GM21825 (cell line): ENCODE measurements around the gene CAPG.
"Not testable (repeated sequence)": the region's sequence is repeated elsewhere in the genome, so short reads cannot be mapped to it uniquely, and the experiment has no call there.

Source experiments
- ATAC-seq: cut with Tn5 transposase; IDR thresholded peaks from one replicate; pipeline ENCODE4 v1.9.1; 2021; ENCODE audit warnings: mild to moderate bottlenecking, moderate library complexity; ENCODE audit not compliant: unreplicated experiment

The CAPG gene

DNA sequence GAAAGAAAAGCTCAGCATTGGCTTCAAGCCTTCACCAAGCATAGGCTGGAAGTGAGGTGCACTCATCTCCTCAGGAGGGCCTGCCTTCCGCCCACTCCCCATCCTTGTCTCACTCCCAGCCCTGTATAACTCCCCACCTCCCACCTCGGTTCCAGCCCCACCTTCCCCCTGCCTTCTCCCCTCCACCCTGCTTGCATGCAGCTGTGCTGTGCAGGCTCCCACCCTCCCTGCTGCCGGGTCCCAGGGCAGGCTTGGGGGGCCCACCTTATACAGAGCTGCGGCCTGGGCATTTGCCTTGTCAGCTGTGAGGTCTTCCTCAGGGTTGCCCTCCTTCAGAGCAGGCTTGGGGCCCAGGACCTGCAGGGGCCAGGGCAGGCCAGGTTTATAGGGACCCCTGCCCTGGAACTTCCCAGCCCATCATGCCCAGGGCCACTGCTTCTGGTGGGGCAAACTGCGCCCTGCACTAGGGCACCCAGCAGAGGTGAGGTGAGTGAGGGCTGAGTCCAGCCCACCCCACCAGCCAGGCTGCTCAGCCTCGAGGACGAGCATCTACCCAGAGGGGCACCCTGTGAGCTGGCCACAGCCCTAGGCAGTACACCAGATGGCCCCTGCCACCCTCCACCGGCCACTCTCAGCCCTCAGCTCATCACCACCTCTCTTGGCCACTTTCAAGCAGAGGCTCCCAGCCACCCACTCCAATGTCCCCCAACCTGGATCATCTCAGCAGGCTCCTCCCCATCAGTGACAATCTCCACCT, 11.6 kb downstream of the CAPG start:
- ATAC-seq: no peak

DNA sequence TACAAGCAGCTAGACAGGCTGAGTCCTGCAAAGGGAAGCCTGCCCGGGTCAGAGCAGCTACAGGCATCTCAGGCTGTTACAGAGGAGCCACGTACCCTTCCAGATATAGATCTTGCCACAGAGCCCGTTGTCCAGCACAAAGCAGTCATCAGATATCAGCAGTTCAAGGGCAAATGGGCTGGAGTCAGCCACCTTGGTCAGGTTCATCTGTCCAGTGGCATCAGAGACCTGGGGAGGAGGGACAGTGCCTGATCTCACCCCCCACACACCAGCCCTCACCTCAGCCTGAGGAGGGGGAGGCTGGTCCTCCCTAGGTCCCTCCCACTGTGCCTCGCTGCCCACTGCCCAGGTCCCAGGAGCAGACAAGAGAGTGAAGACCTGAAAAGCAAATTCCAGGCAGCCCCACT, 12.2 kb downstream of the CAPG start:
- no peak for ATAC-seq

DNA sequence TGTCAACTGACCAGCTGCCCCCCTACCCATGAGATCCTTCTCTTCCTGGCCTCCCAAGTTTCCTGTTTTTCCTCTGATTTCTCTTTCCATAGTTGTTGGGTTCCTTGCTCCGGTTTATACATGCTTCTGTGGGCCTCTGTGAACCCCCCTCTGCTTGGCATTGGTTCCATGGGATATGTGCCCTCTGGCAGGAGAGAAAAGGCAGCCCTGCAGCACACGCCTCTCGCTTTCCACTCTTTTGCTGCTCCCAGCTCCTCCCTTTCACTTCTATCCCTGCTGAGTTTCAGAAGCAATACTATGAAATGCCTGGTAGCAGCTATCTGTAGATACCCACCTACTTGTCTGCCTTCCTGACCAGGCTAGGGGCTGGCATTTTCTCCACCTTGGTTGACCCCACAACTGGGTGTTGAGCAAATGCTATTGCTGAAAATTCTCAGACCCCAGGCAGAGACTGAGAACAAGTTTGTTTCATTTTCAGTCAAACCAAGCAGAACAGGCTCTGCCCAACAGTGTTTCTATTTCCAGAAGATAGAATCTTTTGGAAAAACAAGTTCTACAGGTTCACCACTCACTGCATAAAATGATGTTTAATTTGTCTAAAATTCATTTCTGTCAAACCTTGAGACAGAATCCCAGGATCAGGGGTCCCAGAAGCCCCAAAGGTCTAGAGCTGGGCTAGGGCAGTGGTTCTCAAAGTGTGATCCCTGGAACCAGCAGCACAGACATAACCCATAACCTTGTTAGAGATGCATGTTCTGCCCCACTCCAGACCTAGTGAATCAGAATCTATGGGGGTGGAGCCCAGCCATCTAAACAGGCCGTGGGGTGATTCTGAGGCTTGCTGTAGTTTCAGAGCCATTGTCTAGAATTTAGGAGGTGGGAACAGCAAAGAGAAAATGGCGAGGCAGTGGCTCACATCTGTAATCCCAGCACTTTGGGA, 13.4 kb downstream of the CAPG start:
- no peak for ATAC-seq

DNA sequence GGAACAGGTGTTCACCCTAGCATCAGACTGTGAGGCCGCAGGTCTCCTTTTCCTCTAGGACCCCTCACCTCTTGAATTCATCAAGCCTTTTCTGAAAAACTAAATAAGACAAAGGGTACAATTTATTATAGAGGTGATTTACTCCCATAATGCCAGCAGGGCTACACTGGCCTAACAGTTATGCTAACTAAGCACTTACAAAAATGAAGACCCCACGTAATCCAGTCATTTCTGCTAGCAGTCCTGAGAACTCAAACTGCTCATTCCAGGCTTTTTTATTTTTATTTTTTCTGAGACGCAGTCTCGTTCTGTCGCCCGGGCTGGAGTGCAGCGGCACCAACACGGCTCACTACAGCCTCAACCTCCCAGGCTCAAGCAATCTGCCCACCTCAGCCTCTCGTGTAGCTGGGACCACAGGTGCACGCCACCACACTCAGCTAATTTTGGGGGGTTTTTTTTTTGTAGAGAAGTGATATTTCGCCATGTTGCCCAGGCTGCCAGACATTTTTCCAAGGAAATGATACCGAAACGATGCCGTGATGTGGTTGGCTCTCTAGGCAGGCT, 14.2 kb downstream of the CAPG start:
- no peak for ATAC-seq

DNA sequence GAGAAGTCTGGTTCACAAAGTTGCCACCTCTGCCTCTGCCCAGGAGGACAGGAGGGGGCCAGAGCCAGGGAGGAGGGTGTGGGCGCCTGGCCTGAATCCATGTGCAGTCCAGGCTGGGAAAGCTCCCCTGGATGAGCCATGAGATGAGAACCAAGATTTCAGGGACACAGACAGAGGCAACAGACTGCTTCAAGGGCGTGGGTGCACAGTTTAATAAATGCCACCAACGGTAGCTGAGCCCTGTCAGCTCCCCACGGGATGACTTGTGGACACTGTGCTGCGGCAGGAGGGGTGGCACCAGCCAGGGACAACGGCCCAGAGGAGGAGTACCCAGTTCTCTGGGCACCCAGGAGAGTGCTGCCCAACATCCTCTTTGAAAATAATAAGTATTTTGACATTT, 15.2 kb downstream of the CAPG start:
- no peak for ATAC-seq

DNA sequence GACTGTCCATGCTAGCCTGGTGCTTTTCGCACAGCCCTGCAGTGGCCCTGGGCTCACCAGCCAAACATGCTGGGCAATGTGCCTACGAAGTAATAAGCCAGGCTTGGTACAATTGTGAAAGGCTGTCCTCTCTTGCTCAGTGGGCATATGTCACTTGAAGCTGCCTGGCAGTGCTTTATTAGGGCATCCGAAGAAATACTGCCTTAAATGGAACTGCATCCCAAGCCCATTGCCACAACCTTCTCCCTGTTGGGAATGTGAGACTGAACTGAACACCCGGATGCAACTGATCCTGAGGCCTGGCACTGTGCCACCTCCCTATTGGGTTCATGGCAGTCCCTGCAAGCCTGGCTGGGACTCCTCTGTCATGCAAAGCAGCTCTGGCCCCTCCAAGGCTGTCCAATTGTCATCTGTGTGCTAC, 15.9 kb downstream of the CAPG start:
- no peak for ATAC-seq

DNA sequence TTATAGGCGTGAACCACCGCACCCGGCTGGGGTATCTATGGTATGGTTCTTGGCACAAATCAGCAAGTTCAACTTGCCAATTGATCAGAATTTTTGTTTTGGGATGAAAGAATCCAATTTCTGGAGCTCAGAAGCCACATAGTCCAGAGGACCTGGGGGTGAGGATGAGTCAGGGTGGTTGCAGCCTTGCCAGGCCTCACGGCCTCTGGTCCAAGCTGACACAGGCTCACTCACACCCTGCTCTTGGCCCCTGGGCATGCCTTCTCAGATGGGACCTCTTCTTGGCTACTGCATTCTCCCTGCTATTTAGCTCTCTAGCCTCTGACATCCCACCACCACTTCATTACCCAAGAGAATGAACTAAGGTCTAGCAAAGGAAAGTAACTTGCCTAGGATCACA, 16.3 kb downstream of the CAPG start:
- no peak for ATAC-seq

DNA sequence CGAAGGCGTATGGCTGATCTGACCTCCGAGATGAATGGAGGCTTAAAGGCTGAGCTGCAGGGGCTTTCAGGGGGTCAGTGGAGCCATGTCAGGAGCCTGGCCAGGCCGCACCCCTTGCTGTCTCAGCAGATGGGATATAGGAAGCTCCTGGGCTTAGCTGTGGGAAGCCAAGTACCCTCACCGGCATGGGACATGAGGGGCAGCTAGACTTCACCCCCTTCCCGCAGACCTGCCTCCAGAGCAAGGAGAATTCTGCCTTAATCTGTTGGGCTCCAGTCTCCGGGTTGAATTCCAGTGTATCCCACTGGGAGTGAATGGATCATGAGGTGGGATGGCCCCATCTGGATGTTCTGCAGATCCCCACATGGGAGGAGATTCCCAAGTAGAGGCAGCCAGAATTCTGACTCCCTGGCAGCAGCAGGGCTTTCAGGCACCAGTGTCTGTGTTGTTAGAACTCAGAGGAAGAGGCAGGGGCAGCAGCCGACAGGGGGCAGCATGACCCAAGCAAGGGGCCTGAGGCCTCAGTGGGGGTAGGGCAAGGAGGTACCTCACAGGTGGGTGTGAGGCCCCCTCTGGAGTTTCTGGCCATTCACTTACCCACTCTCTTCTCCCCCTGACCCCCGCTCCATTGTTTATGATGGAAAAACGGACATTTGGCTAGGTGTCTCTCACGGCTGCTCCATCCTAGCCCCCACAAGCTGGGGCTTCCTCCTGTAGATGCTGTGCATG, 19.1 kb downstream of the CAPG start:
- no peak for ATAC-seq

DNA sequence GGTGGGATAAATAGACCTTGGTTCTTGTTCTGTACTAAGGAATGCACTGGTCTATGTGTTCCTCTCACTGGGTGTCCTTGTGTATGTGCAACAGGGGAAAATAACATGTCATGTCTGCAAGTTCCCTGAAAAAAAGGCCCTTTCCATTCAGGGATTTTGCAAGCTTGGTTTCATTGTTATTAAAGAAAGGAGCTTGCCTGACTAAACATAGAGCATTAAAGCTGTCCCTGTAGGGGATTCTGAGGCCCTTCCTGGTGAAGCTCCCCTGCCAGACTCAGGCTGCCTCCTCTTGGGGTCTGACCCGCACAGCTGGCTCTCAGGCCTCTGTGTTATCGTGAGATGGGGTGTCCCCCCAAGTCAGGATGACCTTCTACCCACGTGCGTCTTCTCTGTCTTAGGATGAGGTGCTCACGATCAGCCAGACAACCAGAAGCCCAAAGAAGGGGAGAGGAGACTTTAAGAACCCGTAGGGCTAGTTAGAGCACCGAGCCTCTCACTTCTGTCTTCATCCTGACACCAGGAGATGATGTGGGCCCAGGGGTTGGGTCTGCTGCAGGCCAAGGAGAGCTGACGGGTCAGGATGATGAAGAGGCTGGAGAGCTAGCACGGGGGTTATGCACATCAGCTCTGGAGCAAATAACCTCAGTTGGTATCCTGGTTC, 21.2 kb downstream of the CAPG start:
- ATAC-seq: no peak

DNA sequence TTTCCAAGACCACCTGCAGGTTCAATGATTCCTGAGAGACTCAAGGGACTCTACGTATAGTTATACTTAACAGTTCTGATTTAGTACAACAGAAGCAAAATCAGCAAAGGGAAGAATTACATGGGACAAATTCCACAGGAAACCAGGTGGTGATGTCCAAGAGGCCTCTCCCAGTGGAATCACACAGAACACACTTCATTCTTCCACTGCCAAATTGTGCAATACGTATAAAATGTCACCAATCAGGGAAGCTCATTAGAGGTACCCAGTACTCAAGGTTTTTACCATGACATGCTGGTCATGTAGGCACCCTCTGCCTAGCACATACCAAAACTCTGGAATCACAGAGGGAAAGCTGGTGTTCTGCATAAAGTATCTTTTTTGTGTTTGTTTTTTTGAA, 22.4 kb downstream of the CAPG start:
- ATAC-seq: no peak

DNA sequence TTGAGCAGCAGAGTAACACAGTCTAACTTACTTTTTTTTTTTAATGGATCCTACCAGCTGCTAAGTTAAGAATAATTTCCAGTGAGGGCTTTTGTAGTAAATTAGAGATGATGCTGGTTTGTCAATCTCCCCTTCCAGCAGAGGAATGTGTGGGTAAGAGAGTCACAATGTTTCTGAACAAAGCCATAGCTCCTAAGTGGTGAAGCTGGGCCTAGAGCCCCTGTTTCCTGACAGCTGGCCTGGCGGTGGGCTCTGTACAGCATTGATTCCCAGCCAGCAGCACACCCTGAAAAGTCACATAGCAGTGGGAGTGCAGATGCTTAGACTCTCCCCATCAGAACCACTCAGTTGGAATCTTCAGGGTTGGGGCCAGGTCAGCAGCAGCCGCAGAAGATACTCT, 24.4 kb downstream of the CAPG start:
- no peak for ATAC-seq

DNA sequence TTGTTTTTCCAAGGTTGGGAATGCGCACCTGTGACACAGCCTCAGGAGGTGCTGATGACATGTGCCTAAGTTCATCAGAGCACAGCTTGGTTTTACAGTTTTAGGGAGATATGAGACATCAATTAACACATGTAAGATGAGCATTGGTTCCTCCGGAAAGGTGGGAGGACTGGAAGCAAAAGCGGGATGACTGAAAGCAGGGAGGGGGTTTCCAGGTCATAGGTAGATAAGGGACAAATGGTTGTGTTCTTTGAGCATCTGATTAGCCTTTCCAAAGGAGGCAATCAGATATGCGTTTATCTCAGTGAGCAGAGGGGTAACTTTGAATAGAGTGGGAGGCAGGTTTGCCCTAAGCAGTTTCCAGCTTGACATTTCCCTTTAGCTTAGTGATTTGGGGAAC, 26.3 kb downstream of the CAPG start:
- no peak for ATAC-seq

DNA sequence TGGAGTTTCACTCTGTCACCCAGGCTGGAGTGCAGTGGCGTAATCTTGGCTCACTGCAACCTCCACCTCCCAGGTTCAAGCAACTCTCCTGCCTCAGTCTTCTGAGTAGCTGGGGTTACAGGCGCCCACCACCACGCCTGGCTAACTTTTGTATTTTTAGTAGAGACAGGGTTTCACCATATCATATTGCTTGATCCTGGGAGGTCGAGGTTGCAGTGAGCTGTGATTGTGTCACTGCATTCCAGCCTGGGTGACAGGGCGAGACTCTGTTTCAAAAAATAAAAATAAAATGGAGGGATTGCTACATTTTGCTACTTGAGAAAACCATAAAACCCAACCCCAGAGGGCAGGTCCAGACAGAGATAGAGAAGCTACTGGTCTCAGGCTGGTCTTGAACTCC, 27.0 kb downstream of the CAPG start:
- not testable (repeated sequence) for ATAC-seq

DNA sequence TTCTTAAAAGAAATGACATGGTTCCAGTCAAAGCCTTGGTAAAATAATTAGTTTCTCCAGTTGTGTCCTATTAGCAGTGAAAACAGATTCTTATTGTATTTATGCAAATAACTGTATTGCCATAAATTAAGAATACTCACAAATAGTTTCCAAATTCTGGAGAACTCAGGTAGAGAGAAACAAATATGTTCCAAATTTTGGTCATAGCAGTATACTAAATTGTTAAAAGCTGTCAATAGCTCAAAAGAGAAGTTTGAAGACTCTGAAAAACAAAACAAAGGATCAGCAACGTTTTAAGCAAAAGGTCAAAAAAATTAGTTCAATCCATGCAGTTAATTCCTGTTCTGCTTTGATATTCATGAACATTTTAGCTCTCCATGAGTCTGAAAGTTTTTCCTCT, 30.1 kb downstream of the CAPG start:
- no peak for ATAC-seq

DNA sequence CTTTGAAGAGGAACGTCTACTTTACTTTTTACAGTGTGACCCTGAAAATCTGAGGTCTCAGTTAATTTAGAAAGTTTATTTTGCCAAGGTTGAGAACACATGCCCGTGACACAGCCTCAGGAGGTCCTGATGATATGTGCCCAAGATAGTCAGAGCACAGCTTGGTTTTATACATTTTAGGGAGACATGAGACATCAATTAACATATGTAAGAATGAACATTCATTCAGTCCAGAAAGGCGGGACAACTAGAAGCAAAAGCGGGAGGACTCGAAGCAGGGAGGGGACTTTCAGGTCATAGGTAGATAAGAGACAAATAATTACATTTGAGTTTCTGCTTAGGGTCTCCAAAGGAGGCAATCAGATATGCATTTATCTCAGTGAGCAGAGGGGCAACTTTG, 31.9 kb downstream of the CAPG start:
- ATAC-seq: no peak

DNA sequence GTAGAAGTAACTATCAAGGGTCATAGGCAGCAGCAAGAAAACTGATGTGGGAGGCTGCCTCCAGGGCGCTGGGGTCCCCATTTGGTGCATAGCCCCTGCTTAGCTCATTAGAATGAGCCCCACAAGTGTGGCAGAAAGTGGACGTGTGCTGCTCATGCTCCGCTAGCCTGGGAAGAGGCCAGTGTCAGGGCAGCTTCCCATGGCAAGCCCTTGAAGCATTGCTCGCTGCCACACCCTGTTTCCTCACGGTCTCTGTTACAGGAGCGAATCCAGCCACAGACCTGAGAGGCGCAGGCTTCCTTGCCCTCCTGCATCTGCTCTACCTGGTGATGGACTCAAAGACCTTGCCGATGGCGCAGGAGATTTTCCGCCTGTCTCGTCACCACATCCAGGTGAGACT, 33.1 kb downstream of the CAPG start:
- no peak for ATAC-seq

DNA sequence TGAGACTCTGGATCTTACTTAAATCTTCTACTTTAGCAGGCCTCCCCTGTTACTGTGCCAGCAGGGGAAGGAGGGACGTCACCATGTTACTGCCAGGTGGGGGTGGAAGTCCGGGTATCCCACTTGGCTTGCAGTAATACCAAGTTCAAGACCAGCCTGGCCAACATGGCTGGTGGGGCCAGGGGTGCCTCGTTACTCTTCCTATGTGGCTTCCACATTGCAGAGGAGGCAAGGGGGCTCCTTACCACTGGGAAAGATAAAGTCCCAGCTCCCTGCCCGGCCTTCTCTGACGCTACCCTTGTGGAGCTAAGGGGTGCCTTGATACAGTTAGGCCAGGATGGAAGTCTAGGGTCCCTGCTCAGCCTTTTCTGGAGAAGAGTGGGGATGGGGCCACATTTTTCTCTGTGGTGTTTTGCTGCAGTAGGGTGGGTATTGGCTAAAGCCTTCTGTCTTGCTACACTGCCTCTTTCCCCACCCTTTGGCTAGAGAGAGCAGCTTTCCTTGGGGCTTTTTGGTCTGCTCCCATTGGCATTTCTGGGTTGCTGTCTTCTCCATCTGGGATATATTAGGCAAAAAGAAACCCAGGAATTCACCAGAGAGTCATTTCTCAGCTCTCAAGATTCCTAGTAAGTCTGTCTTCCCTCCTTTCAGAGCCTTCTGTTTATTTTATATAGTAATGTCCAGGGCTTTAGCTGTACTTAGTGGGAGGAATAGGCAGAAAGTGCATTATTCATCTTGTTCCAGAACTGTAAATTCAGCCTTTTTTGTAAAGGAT, 33.7 kb downstream of the CAPG start:
- no peak for ATAC-seq

DNA sequence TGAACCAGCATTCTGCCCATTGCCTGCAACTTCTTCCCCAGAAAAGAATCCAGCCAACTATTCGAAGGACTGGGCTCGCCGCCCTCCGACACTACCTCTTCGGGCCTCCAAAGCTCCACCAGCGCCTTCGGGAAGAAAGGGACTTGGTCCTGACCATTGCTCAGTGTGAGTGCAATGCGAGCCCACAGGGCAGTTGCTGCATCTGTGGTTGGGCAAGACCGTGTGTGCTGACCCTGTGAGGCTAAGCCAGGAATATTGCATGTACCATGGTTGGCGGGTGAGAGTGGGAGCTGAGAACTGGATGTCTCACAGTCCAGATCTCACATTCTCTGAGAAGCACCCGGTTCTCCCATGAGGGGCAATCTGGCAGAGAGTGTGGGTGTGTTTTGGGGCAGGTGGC, 39.1 kb downstream of the CAPG start:
- ATAC-seq: no peak

DNA sequence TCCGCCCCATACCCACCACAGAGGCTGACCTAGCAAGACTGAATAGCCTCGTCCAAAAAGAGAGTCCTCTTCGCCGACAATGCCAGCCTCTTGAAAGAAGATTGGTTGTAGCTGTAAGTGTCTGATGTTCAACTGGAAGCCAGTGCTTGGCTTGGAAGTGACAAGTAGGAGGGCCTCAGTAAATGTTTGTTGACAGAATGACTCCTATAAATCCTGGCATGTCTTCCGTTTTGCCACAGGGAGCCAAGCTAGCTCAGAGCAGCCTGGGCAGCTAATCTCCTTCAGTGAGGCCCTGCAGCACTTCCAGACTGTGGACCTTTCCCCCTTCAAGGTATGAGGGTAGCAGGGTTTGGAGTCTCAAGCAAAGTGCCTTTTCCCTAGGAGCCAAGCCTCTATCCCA, 40.7 kb downstream of the CAPG start:
- ATAC-seq: no peak

DNA sequence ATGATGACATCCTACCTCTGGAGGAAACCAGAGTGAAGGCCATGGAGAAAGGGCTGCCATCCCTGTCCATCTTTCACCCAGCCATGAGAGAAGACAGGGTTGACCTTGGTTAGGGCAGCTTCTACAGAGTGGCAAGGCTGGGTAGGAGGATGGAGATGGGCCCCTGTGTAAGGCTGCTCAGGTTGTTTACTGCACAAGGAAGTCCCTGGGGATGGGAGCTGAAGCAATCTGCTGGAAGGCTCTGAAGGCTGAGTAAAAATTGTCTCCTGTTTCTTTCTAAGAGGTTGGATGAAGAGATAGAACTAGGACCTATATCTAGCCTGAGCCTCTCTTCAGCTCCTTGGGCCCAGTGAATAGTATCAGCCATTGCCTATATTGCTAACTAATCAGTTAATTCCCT, 41.2 kb downstream of the CAPG start:
- ATAC-seq: no peak
